Astrocyte of the hippocampus (primary cell): ENCODE data around the gene PBRM1.

Experiments used
- DNase-seq: peaks from one replicate; pipeline ENCODE4 v3.0.0; 2011; ENCODE audit warnings: low read depth, low spot score

PBRM1 gene

DNA sequence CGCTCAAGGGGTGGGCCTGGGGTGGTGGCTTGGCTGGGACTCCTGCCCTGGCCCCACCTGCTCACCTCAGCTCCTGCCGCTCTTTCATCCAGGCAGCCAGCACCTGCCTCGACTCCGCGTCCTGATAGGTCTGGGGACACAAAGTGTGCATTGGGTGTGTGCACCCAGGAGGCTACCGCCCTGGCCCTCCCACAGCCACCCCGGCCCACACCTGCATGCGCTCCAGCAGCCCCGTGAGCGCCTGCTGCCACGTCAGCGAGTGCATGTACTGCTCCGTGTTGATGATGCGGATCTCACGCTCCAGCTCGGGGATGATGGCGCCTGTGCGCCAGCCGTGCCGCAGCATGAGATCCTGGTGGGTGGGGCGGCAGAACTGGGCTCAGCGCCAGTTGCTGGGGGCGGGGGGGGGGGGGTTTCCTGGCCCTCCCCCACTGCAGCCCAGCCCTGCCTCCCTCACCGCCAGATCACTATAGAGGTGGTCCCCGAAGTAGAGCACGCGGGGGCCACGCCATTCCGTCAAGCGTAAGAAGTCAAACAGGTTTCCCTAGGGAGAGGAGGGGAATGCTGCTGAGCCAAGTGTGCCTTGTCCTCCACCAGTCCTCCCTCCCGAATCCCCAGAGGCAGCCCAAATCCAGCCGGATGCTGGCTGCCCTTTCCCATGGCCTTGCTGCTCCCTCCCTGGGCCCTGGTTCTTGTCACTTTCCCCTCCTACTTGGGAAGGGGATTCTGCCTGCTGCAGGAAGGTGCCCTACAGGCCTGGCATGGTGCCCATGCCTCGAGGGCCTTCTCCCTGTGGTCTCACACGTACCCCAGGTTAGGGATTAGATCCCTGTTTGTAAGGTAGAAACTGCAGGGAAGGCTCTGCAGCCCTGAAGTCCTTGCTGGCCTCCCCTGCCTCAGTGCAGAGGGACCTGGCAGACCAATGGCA is 160.7 kb downstream of the PBRM1 start:
- DNase-seq, result no peak

GRCh38 chr3:52524258-52524751 is 161.4 kb downstream of the PBRM1 start:
- DNase-seq, result no peak

- DNase-seq, result no peak
Observed at GRCh38 chr3:52523386-52524257, 162.1 kb downstream of the PBRM1 start.

GRCh38 chr3:52522651-52523251 is 163.0 kb downstream of the PBRM1 start:
- no peak for DNase-seq

- DNase-seq, result no peak
Observed at GRCh38 chr3:52521881-52522650, 163.6 kb downstream of the PBRM1 start.

- no peak for DNase-seq
Observed at GRCh38 chr3:52521488-52521824, 164.3 kb downstream of the PBRM1 start.

DNA sequence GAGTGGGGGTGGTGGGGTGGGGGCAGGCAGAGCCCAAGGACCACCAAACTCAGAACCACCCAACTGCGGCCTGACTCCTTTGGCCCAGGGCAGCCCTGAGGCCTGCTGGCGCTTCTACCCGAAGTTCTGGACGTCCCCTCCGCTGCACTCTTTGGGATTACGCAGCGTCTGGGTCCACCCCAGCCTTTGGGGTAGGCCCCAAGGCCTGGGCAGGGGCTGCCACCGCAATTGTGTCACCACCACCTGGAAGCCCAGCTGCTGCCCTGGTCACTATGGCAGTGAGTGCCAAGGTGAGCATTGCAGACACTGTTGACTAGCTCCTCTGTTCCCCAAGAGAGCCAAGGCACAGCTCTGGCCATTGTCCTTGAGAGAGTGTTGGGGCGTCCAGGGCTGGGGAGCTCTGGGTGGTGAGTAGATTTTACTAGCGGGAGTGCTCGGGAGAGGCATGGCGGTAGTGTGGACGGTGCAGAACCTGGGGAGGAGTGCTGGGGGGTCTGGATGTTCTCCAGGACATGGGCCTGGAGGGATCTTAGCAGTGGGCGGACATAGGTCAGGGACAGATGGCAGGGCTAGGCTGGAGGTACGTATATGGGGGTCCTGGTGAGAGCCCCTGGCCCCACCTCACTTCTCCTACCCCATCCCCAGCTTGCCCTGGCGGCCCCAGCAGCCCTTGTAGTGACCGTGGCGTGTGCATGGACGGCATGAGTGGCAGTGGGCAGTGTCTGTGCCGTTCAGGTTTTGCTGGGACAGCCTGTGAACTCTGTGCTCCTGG is 164.8 kb downstream of the PBRM1 start:
- DNase-seq, result no peak

- DNase-seq, result no peak
Observed at GRCh38 chr3:52520141-52520667, 165.5 kb downstream of the PBRM1 start.

GRCh38 chr3:52519445-52520140 is 166.1 kb downstream of the PBRM1 start:
- no peak for DNase-seq

GRCh38 chr3:52518723-52519444 is 166.8 kb downstream of the PBRM1 start:
- DNase-seq, result peak; percentile 21

- DNase-seq, result no peak
Observed at GRCh38 chr3:52517796-52518722, 167.7 kb downstream of the PBRM1 start.

DNA sequence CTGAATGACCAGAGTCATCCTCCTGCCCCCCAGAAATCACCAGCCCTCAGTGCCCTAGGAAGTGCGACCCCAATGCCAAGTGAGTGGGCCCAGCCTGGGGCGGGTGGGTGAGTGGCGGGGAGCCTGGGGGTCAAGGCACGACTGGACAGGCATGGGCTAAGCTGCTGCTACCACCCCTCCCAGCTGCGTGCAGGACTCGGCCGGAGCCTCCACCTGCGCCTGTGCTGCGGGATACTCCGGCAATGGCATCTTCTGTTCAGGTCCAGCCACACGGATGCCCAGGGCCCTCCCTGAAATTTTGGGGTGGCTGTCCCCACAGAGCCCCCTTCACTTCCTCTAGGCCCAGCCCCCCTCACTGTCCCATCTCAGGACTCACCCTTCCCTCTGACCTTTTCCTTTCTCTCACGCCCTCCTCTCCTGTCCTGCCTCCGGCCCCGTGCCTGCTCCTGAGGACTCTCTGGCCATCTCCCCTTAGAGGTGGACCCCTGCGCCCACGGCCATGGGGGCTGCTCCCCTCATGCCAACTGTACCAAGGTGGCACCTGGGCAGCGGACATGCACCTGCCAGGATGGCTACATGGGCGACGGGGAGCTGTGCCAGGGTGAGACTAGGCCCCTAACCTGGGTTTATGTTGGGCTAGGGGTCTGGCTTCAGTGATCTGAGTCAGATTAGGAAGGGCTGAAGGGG is 169.1 kb downstream of the PBRM1 start:
- no peak for DNase-seq

- DNase-seq, result no peak
Observed at GRCh38 chr3:52515192-52515591, 170.5 kb downstream of the PBRM1 start.

- no peak for DNase-seq
Observed at GRCh38 chr3:52514576-52514975, 171.1 kb downstream of the PBRM1 start.

DNA sequence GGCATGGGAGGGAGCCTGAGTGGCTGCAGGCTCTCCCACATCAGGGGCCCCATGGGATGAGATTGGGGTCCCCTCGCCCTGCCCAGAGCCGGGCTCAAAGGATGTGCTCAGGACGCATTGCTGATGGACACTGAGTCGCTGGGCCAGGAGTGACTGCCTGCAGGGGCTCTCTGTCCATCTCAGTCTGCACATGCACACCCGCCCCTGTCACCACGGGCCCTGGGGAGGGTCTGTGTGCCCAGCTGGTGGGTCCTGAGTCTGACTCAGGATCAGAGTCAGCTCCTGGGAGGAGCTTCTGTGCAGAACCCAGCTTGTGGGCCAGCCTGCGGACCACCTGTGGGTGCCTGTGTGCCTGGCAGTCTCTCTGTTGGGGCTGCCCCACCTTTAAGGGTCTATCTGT is 172.4 kb downstream of the PBRM1 start:
- no peak for DNase-seq

DNA sequence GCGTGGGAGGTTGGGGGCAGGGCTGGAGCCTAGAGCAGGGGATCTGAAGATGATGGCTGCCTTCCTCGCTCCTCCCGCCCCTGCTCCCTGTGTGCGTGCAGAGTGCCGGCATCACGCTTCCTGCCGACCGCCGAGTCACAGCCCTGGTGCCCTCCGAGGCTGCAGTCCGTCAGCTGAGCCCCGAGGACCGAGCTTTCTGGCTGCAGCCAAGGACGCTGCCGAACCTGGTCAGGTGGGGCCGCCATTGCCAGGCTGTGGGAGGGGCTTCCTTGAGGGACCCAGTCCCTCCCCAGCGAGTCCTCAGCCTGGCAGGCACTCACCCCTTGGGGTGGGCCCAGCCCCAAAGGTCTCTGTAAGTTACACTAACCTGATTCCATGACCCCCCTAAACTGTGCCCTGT is 173.0 kb downstream of the PBRM1 start:
- DNase-seq, result no peak

GRCh38 chr3:52512105-52512504 is 173.6 kb downstream of the PBRM1 start:
- no peak for DNase-seq
